K562 (cell line): Measurements from ENCODE around the gene SCARB2. TPM values are rescaled to one million over a fixed set of nuclear protein-coding genes. Genes with fewer than 3 reads are reported as not detected.

Experiments
- BRCA1 ChIP-seq, 2 experiments: fragments of 450-650 bp in 1 of 2; sonication (generic) in 1 of 2; formaldehyde crosslinking in 1 of 2; IDR thresholded peaks; 2 replicates each; pipeline versions ENCODE4 v1.5.0 to v1.6.1; 2017 to 2020; ENCODE audit warnings: mild to moderate bottlenecking in 1 of 2, missing genetic modification reagents in 1 of 2
- CBFA2T2 ChIP-seq: fragments of 450-650 bp; conservative IDR thresholded peaks from 2 replicates; pipeline ENCODE4 v1.6.1; 2017; ENCODE audit warnings: mild to moderate bottlenecking
- CBX1 ChIP-seq: sonication (generic); IDR thresholded peaks from 2 replicates; pipeline ENCODE4 v1.6.1; 2016; ENCODE audit warnings: antibody characterized with exemption, low read depth, mild to moderate bottlenecking
- FOXJ2 ChIP-seq: fragments of 200-800 bp; sonication (Bioruptor generic); IDR thresholded peaks from 2 replicates; pipeline ENCODE4 v1.6.1; 2016; ENCODE audit warnings: missing genetic modification characterization, missing compliant biosample characterization
- HMG20A ChIP-seq: fragments of 450-650 bp; formaldehyde crosslinking; conservative IDR thresholded peaks from 2 replicates; pipeline ENCODE4 v1.4.0; 2020; ENCODE audit warnings: mild to moderate bottlenecking, mixed read lengths
- MAFG ChIP-seq: fragments of 450-650 bp; conservative IDR thresholded peaks from 2 replicates; pipeline ENCODE4 v1.6.1; 2016; ENCODE audit warnings: missing genetic modification characterization, missing compliant biosample characterization
- MBD2 ChIP-seq: sonication (generic); IDR thresholded peaks from 2 replicates; pipeline ENCODE4 v1.6.1; 2016; ENCODE audit warnings: low read depth, borderline replicate concordance
- RBM14 ChIP-seq: fragments of 200-400 bp; formaldehyde crosslinking; IDR thresholded peaks from 2 replicates; pipeline ENCODE4 v1.6.1; 2018; ENCODE audit warnings: low read depth, mild to moderate bottlenecking, low read length, moderate library complexity, borderline replicate concordance; ENCODE audit not compliant: insufficient read depth
- SMAD3 ChIP-seq: fragments of 450-650 bp; formaldehyde crosslinking; conservative IDR thresholded peaks from 2 replicates; pipeline ENCODE4 v1.4.0; 2020; ENCODE audit warnings: mild to moderate bottlenecking
- XRCC4 ChIP-seq: IDR thresholded peaks from one replicate; pipeline ENCODE4 v1.6.1; 2011; ENCODE audit not compliant: insufficient read depth, insufficient read length; ENCODE audit errors: extremely low read depth
- YY1 ChIP-seq, 3 experiments: IDR thresholded peaks; 2 replicates each; pipeline ENCODE4 v1.6.1; 2011; ENCODE audit warnings: low read length in 2 of 3, mild to moderate bottlenecking in 2 of 3, moderate library complexity in 2 of 3, borderline replicate concordance in 1 of 3, control low read depth in 1 of 3, low read depth in 1 of 3; ENCODE audit not compliant: insufficient read depth in 3 of 3, insufficient replicate concordance in 2 of 3, control insufficient read depth in 1 of 3, insufficient read length in 1 of 3; ENCODE audit errors: extremely low read depth in 1 of 3
- ZBTB17 ChIP-seq: fragments of 450-650 bp; formaldehyde crosslinking; IDR thresholded peaks from 2 replicates; pipeline ENCODE4 v1.4.0; 2020; ENCODE audit warnings: mild to moderate bottlenecking
- ZNF212 ChIP-seq: fragments of 450-650 bp; formaldehyde crosslinking; IDR thresholded peaks from 2 replicates; pipeline ENCODE4 v1.4.0; 2020; ENCODE audit warnings: mild to moderate bottlenecking
- ZNF589 ChIP-seq: fragments of 200-800 bp; sonication (Bioruptor generic); IDR thresholded peaks from 2 replicates; pipeline ENCODE4 v1.6.1; 2016; ENCODE audit warnings: low read depth, missing genetic modification characterization, missing compliant biosample characterization
- ZNF707 ChIP-seq: fragments of 250-450 bp; sonication (Bioruptor Pico); conservative IDR thresholded peaks from 2 replicates; pipeline ENCODE4 v1.8.0; 2022; ENCODE audit warnings: inconsistent platforms, mild to moderate bottlenecking, moderate library complexity
- polyA plus RNA-seq, 8 experiments: library from polyadenylated mRNA; depleted of rRNA in 4 of 8; stranded (reverse) in 5 of 8; unstranded in 3 of 8; fragments of >200 nt; fragmentation: Nextera tagmentation in 2 of 8; fragmentation: Illumina TruSeq in 1 of 8; extraction: Ambion mirVana in 2 of 8; extraction: Trizol in 1 of 8; gene quantifications; 2 replicates each; pipeline versions ENCODE4 v1.2.1 to v1.2.3, GENCODE V29; 2011 to 2014; ENCODE audit warnings: inconsistent platforms in 1 of 8, missing spikeins in 1 of 8
- total RNA-seq, 7 experiments: library from RNA; depleted of rRNA in 6 of 7; stranded (reverse); fragments of >200 nt in 6 of 7; fragmentation: Illumina TruSeq in 2 of 7; extraction: Trizol in 2 of 7; gene quantifications; 2 replicates each; pipeline versions ENCODE4 v1.2.1 to v1.2.3, GENCODE V29; 2011 to 2021; ENCODE audit warnings: low replicate concordance in 1 of 7
- TF ChIP-seq, protein P1 (sequence below): fragments of 450-650 bp; formaldehyde crosslinking; conservative IDR thresholded peaks from 2 replicates; pipeline ENCODE4 v1.4.0; 2022; ENCODE audit warnings: mild to moderate bottlenecking, missing genetic modification characterization
- TF ChIP-seq, protein P2 (sequence below): fragments of 450-650 bp; IDR thresholded peaks from 2 replicates; pipeline ENCODE4 v1.6.1; 2016; ENCODE audit warnings: borderline replicate concordance
- TF ChIP-seq, protein P3 (sequence below): sonication (generic); formaldehyde crosslinking; IDR thresholded peaks from 2 replicates; pipeline ENCODE4 v1.5.0; 2020; ENCODE audit warnings: missing genetic modification reagents
- TF ChIP-seq, protein P4 (sequence below), 2 experiments: fragments of 450-650 bp in 1 of 2; sonication (generic) in 1 of 2; formaldehyde crosslinking in 1 of 2; IDR thresholded peaks in 1 of 2; conservative IDR thresholded peaks in 1 of 2; 2 replicates each; pipeline versions ENCODE4 v1.6.1 to v1.8.1; 2016 to 2023; ENCODE audit warnings: mild to moderate bottlenecking in 2 of 2, moderate library complexity in 2 of 2, inconsistent platforms in 1 of 2, missing genetic modification reagents in 1 of 2
- TF ChIP-seq, protein P5 (sequence below): fragments of 450-650 bp; IDR thresholded peaks from one replicate; pipeline ENCODE4 v1.6.1; 2018; ENCODE audit warnings: mild to moderate bottlenecking, moderate library complexity; ENCODE audit not compliant: partially characterized antibody

Gene SCARB2
- total and polyA plus RNA-seq, 9 of the 15 experiments (the other 6 are each of a cell fraction or from before 2014, with no cell fraction given) = 6.1 to 25.8 (median 17.8) TPM

DNA sequence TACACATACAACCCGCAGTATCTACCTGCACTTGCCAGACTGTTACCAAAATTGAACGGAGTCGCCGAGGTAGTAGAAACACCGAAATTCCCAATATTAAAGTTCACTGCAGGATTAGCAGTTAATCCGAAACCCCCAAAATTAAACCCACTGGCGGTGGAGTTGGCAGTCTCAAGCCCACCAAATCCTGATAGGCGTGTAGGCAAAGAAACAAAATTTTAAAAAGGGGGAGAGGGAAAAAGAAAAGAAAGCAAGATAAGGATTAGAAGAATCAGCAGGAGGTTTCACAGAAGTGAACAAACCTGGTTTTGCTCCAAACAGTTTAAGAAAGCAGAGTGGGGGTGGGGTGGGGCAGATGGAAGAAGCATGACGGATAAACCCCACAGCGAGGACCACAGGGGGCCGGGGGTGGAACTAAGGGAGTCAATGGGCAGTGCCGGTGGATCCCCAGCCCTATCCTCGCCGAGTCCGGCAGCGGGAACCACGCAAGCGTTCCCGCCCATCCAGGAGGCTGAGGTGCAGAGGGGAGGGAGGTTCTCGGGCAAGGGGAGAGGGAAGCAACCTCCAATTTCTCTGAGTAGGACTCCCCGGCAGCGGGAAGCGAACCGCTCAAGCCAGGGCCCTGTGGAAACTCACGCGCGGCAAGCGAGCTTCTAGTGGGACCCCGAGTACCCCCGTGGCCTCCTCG lies 66.0 kb downstream of the SCARB2 start (continued):
- TF ChIP-seq, protein P1, sequence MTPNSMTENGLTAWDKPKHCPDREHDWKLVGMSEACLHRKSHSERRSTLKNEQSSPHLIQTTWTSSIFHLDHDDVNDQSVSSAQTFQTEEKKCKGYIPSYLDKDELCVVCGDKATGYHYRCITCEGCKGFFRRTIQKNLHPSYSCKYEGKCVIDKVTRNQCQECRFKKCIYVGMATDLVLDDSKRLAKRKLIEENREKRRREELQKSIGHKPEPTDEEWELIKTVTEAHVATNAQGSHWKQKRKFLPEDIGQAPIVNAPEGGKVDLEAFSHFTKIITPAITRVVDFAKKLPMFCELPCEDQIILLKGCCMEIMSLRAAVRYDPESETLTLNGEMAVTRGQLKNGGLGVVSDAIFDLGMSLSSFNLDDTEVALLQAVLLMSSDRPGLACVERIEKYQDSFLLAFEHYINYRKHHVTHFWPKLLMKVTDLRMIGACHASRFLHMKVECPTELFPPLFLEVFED (CRISPR knock-in tag) = no peak
- TF ChIP-seq FOXJ2 (tag) (no peak), CBX1 (0 out of 2 replicates have a peak, but pooled peaks have one; percentile 24), SMAD3 (CRISPR knock-in tag) (no peak), HMG20A (CRISPR knock-in tag) (no peak), ZBTB17 (CRISPR knock-in tag) (no peak), BRCA1 (IDR thresholded peaks at IDR 0.05) (no peak), BRCA1 (CRISPR knock-in tag; IDR thresholded peaks at IDR 0.05) (no peak), MBD2 (no peak), MAFG (tag) (no peak), YY1 (IDR thresholded peaks at IDR 0.05; ENCODE audit: borderline replicate concordance in 1 of 3, control insufficient read depth in 1 of 3, extremely low read depth in 1 of 3, insufficient read depth in 3 of 3, insufficient read length in 1 of 3, insufficient replicate concordance in 2 of 3, low read depth in 1 of 3, low read length in 2 of 3) (peak in 1 of 3 experiments; percentile 24), CBFA2T2 (no peak; the same call in 1 of the 2 replicates), ZNF707 (CRISPR knock-in tag) (no peak), XRCC4 (no peak), ZNF212 (no peak), RBM14 (no peak), ZNF589 (CRISPR knock-in tag) (no peak)
- TF ChIP-seq, protein P2, sequence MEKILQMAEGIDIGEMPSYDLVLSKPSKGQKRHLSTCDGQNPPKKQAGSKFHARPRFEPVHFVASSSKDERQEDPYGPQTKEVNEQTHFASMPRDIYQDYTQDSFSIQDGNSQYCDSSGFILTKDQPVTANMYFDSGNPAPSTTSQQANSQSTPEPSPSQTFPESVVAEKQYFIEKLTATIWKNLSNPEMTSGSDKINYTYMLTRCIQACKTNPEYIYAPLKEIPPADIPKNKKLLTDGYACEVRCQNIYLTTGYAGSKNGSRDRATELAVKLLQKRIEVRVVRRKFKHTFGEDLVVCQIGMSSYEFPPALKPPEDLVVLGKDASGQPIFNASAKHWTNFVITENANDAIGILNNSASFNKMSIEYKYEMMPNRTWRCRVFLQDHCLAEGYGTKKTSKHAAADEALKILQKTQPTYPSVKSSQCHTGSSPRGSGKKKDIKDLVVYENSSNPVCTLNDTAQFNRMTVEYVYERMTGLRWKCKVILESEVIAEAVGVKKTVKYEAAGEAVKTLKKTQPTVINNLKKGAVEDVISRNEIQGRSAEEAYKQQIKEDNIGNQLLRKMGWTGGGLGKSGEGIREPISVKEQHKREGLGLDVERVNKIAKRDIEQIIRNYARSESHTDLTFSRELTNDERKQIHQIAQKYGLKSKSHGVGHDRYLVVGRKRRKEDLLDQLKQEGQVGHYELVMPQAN = no peak
- TF ChIP-seq, protein P3, sequence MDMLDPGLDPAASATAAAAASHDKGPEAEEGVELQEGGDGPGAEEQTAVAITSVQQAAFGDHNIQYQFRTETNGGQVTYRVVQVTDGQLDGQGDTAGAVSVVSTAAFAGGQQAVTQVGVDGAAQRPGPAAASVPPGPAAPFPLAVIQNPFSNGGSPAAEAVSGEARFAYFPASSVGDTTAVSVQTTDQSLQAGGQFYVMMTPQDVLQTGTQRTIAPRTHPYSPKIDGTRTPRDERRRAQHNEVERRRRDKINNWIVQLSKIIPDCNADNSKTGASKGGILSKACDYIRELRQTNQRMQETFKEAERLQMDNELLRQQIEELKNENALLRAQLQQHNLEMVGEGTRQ (CRISPR knock-in tag) = no peak
- TF ChIP-seq, protein P4, sequence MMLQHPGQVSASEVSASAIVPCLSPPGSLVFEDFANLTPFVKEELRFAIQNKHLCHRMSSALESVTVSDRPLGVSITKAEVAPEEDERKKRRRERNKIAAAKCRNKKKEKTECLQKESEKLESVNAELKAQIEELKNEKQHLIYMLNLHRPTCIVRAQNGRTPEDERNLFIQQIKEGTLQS (IDR thresholded peaks at IDR 0.05) = no peak
- TF ChIP-seq, protein P4 (CRISPR knock-in tag; conservative IDR thresholded peaks at IDR 0.05) = 0 out of 2 replicates have a peak, but pooled peaks have one; percentile 22
- TF ChIP-seq, protein P5, sequence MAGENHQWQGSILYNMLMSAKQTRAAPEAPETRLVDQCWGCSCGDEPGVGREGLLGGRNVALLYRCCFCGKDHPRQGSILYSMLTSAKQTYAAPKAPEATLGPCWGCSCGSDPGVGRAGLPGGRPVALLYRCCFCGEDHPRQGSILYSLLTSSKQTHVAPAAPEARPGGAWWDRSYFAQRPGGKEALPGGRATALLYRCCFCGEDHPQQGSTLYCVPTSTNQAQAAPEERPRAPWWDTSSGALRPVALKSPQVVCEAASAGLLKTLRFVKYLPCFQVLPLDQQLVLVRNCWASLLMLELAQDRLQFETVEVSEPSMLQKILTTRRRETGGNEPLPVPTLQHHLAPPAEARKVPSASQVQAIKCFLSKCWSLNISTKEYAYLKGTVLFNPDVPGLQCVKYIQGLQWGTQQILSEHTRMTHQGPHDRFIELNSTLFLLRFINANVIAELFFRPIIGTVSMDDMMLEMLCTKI = no peak
